Hepatocyte (in vitro differentiated cells): ENCODE data around the gene NOTUM. TPM values are rescaled to one million over a fixed set of nuclear protein-coding genes. Genes with fewer than 3 reads are reported as not detected.
A peak's percentile ranks its signal among the peaks of the same experiment; 100 is the strongest.

Experiments
- DNase-seq: peaks from one replicate; pipeline ENCODE4 v3.0.0-alpha.2; 2016; ENCODE audit warnings: low spot score
- H2AFZ ChIP-seq: fragments of 200-600 bp; sonication (generic); 2 replicates; pipeline ENCODE4 v1.6.0; 2016; ENCODE audit warnings: antibody characterized with exemption, mild to moderate bottlenecking
- H3K27ac ChIP-seq: fragments of 200-600 bp; sonication (generic); 2 replicates; pipeline ENCODE4 v1.5.1; 2016; ENCODE audit warnings: mild to moderate bottlenecking
- H3K27me3 ChIP-seq: fragments of 200-600 bp; sonication (generic); 2 replicates; pipeline ENCODE4 v1.6.1; 2016
- H3K36me3 ChIP-seq: fragments of 200-600 bp; sonication (generic); replicated peaks from 2 replicates; pipeline ENCODE4 v1.5.1; 2016; ENCODE audit warnings: low read depth; ENCODE audit not compliant: insufficient read depth
- H3K4me1 ChIP-seq: fragments of 200-600 bp; sonication (generic); 2 replicates; pipeline ENCODE4 v1.5.1; 2016; ENCODE audit warnings: mild to moderate bottlenecking, moderate library complexity; ENCODE audit not compliant: insufficient read depth
- H3K4me2 ChIP-seq: fragments of 200-600 bp; sonication (generic); 2 replicates; pipeline ENCODE4 v1.6.0; 2016
- H3K4me3 ChIP-seq: fragments of 200-600 bp; sonication (generic); 2 replicates; pipeline ENCODE4 v1.5.1; 2016; ENCODE audit warnings: mild to moderate bottlenecking
- H3K79me2 ChIP-seq: fragments of 200-600 bp; sonication (generic); 2 replicates; pipeline ENCODE4 v1.6.0; 2017; ENCODE audit warnings: mild to moderate bottlenecking
- H3K9me2 ChIP-seq: fragments of 200-600 bp; sonication (generic); replicated peaks from 2 replicates; pipeline ENCODE4 v1.6.0; 2017; ENCODE audit warnings: mild to moderate bottlenecking; ENCODE audit not compliant: insufficient read depth
- H3K9me3 ChIP-seq: fragments of 200-600 bp; sonication (generic); 2 replicates; pipeline ENCODE4 v1.5.1; 2016; ENCODE audit warnings: low read depth, mild to moderate bottlenecking
- H4K20me1 ChIP-seq: fragments of 200-600 bp; sonication (generic); 2 replicates; pipeline ENCODE4 v1.6.0; 2016; ENCODE audit warnings: mild to moderate bottlenecking; ENCODE audit not compliant: insufficient read depth, poor library complexity, severe bottlenecking
- EZH2 ChIP-seq: fragments of 200-600 bp; sonication (generic); IDR thresholded peaks from 2 replicates; pipeline ENCODE4 v1.6.1; 2016; ENCODE audit warnings: antibody characterized with exemption, mild to moderate bottlenecking, borderline replicate concordance
- EZH2phosphoT487 ChIP-seq: fragments of 200-600 bp; sonication (generic); IDR thresholded peaks from one replicate; pipeline ENCODE4 v1.6.1; 2018; ENCODE audit warnings: antibody characterized with exemption, mild to moderate bottlenecking, low read depth, moderate library complexity; ENCODE audit not compliant: unreplicated experiment, severe bottlenecking
- WGBS: methylation state at CpG from one replicate; pipeline ENCODE4 v1.1.6; 2016; ENCODE audit warnings: low lambda C conversion rate; ENCODE audit errors: missing lambda C conversion rate; 5-methylcytosine and 5-hydroxymethylcytosine counted together
- polyA plus RNA-seq: library from polyadenylated mRNA; unstranded; fragments of >200 nt; fragmentation: Nextera tagmentation; extraction: Ambion mirVana; gene quantifications from 2 replicates; pipeline ENCODE4 v1.2.1, GENCODE V29; 2016
- total RNA-seq: library from RNA; depleted of rRNA; stranded (reverse); fragments of >200 nt; gene quantifications from 2 replicates; pipeline ENCODE4 v1.2.3, GENCODE V29; 2014
- TF ChIP-seq, protein P1 (sequence below): fragments of 200-600 bp; sonication (generic); IDR thresholded peaks from 2 replicates; pipeline ENCODE4 v1.5.1; 2016; ENCODE audit warnings: antibody characterized with exemption, mild to moderate bottlenecking; ENCODE audit not compliant: poor library complexity

Gene NOTUM
- total and polyA plus RNA-seq, 2 experiments from 2014 or later: 1.0 to 4.7 TPM

DNA sequence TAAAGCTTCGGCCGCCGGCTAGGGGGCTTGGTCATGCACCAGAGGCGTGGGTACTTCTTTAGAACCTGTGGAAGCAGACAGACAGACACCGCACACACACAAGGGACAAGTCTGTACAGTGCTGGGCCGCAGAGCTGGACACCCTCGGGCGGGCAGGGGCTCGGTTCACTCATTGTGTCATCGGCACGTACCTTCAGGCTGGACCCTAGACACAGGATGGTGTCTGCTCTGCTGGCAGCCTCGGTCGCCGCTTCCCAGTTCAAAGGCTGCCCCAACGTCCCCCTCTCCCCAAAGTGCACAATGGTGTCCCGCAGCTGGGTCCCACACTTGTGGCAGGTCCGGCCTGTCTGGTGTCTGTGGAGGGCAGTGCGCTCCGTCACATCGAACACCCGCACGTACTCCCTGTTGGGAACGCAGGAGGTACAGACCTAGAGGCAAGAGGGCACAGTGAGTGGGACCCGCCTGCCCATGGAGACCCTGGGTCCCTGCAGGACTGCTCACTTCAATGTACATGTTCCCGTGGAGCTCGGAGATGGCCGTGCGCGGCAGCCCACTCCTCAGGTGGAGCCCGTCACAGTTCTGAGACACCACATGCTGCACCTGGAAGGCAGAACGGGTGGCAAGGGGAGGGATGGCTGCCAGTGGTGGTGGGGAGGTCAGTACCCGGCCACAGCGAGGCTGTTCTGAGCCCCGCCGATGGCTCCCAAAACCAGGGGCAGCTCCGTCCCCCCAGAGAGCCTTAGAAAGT is 46.7 kb downstream of the NOTUM start:
- Histone ChIP-seq H3K4me2 (no peak overlapping the region), H3K27me3 (no peaks in the 10 kb centered on the region), H3K9me3 (no peaks in the 10 kb centered on the region), H4K20me1 (peaks cover 13% of the 10 kb centered on the region), H2AFZ (no peak overlapping the region), H3K27ac (no peak overlapping the region), H3K4me3 (no peak overlapping the region), H3K9me2 (no peaks in the 10 kb centered on the region), H3K4me1 (peaks cover 32% of the 10 kb centered on the region), H3K79me2 (peaks cover 43% of the 10 kb centered on the region), H3K36me3 (no peaks in the 10 kb centered on the region)
- TF ChIP-seq, protein P1, sequence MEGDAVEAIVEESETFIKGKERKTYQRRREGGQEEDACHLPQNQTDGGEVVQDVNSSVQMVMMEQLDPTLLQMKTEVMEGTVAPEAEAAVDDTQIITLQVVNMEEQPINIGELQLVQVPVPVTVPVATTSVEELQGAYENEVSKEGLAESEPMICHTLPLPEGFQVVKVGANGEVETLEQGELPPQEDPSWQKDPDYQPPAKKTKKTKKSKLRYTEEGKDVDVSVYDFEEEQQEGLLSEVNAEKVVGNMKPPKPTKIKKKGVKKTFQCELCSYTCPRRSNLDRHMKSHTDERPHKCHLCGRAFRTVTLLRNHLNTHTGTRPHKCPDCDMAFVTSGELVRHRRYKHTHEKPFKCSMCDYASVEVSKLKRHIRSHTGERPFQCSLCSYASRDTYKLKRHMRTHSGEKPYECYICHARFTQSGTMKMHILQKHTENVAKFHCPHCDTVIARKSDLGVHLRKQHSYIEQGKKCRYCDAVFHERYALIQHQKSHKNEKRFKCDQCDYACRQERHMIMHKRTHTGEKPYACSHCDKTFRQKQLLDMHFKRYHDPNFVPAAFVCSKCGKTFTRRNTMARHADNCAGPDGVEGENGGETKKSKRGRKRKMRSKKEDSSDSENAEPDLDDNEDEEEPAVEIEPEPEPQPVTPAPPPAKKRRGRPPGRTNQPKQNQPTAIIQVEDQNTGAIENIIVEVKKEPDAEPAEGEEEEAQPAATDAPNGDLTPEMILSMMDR: no peak
- TF ChIP-seq EZH2phosphoT487: no peak
- no peak for TF ChIP-seq EZH2
- WGBS: 97% methylated on average over 36 of the region's 36 CpGs
- DNase-seq: no peak

DNA sequence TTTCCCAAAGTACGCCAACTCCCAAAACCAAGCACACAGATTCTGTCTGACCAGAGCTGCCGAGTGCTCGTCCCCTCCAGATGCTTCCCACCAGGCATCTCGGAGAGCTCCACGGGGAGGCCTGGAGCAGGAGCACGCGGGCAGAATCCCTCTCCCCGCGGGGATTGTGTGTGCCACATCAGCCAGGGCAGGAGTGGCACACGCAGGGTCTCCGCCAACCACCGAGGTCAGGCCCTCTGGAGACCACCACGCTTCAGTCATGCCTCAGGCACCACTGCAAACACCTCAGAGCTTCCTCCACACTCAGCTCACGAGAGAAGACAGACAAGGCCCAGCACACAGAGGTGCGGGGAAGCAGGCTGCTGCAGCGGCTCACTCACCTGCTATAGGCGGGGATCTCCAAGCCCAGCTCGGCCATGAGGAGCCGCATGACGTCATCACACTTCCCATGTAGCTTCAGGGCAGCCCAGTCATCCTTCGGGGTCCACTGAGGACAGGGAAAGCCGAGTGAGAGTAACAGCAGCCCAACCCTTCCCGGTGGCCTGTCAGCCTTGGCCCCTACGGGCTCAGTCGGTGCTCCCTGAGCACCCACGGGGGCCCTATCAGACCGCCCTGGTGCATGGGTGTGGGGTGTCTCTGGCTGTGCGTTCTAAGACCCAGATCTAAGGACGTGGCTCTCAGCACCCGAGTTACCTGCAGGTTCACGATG is 47.4 kb downstream of the NOTUM start:
- Histone ChIP-seq H4K20me1 (peaks cover 6% of the 10 kb centered on the region), H3K9me3 (no peaks in the 10 kb centered on the region), H3K4me3 (no peak overlapping the region), H3K27ac (peak overlapping the region; percentile 39), H3K27me3 (no peaks in the 10 kb centered on the region), H3K4me1 (peaks cover 32% of the 10 kb centered on the region), H2AFZ (no peak overlapping the region), H3K9me2 (no peaks in the 10 kb centered on the region), H3K4me2 (no peak overlapping the region), H3K36me3 (no peaks in the 10 kb centered on the region), H3K79me2 (peaks cover 44% of the 10 kb centered on the region)
- TF ChIP-seq, protein P1: no peak
- TF ChIP-seq EZH2phosphoT487: no peak
- no peak for TF ChIP-seq EZH2
- WGBS: 98% methylated on average over 25 of the region's 31 CpGs
- DNase-seq: no peak

DNA sequence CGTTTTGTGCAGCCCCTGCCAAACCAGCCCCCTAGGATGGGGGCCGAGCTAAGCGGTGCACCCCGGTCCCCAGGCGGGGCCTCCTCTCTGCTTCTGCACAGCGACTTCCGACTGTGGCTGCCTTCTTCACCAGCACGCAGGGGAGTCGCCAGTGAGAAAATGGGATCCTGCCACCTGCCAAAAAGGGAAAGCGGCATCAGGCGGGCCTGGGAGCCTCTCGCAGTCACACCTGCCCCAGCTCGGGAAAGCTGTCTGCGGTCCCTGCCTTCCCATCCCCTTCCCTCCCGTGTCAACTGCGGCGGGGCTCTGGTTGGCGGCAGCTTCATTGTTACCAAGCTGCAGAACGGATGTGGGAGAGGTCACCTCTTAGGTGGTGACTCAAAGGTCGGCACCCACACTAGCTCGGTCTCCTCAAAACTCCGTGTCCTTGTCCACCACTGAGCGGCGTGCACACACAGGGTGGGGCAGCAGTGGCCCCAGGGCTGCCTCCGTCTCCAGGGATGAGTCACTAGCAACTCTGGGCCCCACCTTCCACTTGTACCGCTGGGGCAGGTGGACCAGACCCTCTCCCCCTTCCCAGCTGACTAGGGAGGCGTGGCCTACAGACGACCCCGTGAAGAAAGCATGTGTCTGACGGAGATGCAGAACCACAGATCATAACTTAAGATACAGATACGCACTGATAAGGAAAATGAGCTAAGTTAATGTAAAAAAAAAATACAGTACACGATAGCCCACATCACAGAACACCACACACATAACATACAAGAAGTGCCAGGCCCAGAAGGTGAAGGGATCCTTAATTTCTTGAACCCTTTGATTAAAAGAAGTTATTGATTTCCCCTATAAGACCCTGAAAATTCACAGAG is 48.3 kb downstream of the NOTUM start:
- H3K9me3 ChIP-seq: no peaks in the 10 kb centered on the region
- no peaks in the 10 kb centered on the region for H3K27me3 ChIP-seq
- H4K20me1 ChIP-seq: peaks cover 4% of the 10 kb centered on the region
- DNase-seq: peak; percentile 75
- TF ChIP-seq, protein P1: no peak
- no peak for TF ChIP-seq EZH2phosphoT487
- no peak for TF ChIP-seq EZH2
- H2AFZ ChIP-seq: no peak overlapping the region
- no peaks in the 10 kb centered on the region for H3K9me2 ChIP-seq
- no peak overlapping the region for H3K4me2 ChIP-seq
- 91% methylated on average over 32 of the region's 32 CpGs for WGBS
- H3K4me1 ChIP-seq: peaks cover 28% of the 10 kb centered on the region
- peak overlapping the region; percentile 82 for H3K27ac ChIP-seq
- H3K36me3 ChIP-seq: no peaks in the 10 kb centered on the region
- H3K79me2 ChIP-seq: peaks cover 47% of the 10 kb centered on the region
- no peak overlapping the region for H3K4me3 ChIP-seq
